ENCODE measurements around the gene ZFPM1.

ZFPM1 gene

GRCh38 chr16:88453217-88453531 lies at the start of gene ZFPM1:
Gene ZFPM1, plus strand, starts transcription at chr16:88453280. Its CDS starts 359 bp downstream, at chr16:88453639.
- no peak for TF ChIP-seq CTCF (IDR thresholded peaks at IDR 0.05; ENCODE audit: unreplicated experiment in 3 of 3)
- Mint-ChIP-seq H3K4me1 (peaks cover 5% of the 10 kb centered on the region), H3K9me3 (no peaks in the 10 kb centered on the region), H3K4me3 (peak within 1 kb of the TSS; percentile 82 to 85 (median 85)), H3K27me3 (ENCODE audit: low read depth) (peaks cover 39% of the 10 kb centered on the region), H3K36me3 (ENCODE audit: low read depth) (no peaks in the 10 kb centered on the region), H3K27ac (peak within 1 kb of the TSS in 2 of 3 experiments; percentile 24 to 41)

- H3K4me1 Mint-ChIP-seq = peaks cover 46% of the 10 kb centered on the region
- H3K36me3 Mint-ChIP-seq (ENCODE audit: low read depth) = no peaks in the 10 kb centered on the region
- peak overlapping the region in 1 of 3 experiments; percentile 6 for H3K4me3 Mint-ChIP-seq
- peak overlapping the region in 2 of 3 experiments; percentile 41 to 71 for H3K27ac Mint-ChIP-seq
- H3K27me3 Mint-ChIP-seq (ENCODE audit: low read depth) = peaks cover 11% of the 10 kb centered on the region
- TF ChIP-seq CTCF (IDR thresholded peaks at IDR 0.05; ENCODE audit: unreplicated experiment in 3 of 3) = no peak
- no peaks in the 10 kb centered on the region for H3K9me3 Mint-ChIP-seq
These were observed 49.1 kb upstream of the ZFPM1 start for GRCh38 chr16:88403794-88404581.

- Mint-ChIP-seq H3K4me1 (peaks cover 51% of the 10 kb centered on the region), H3K4me3 (peak overlapping the region in 1 of 3 experiments; percentile 47), H3K27ac (peak overlapping the region in 2 of 3 experiments; percentile 41 to 71), H3K9me3 (no peaks in the 10 kb centered on the region), H3K36me3 (ENCODE audit: low read depth) (no peaks in the 10 kb centered on the region), H3K27me3 (ENCODE audit: low read depth) (peaks cover 11% of the 10 kb centered on the region)
- TF ChIP-seq CTCF (IDR thresholded peaks at IDR 0.05; ENCODE audit: unreplicated experiment in 3 of 3) = no peak
These were observed 48.3 kb upstream of the ZFPM1 start for GRCh38 chr16:88404769-88405168.

GRCh38 chr16:88405216-88406060 lies 47.6 kb upstream of the ZFPM1 start:
- H3K36me3 Mint-ChIP-seq (ENCODE audit: low read depth) = no peaks in the 10 kb centered on the region
- H3K27ac Mint-ChIP-seq = peak overlapping the region; percentile 41 to 97 (median 72)
- H3K27me3 Mint-ChIP-seq (ENCODE audit: low read depth) = peaks cover 11% of the 10 kb centered on the region
- peaks cover 51% of the 10 kb centered on the region for H3K4me1 Mint-ChIP-seq
- H3K4me3 Mint-ChIP-seq = peak overlapping the region in 2 of 3 experiments; percentile 73 to 75
- H3K9me3 Mint-ChIP-seq = no peaks in the 10 kb centered on the region
- no peak for TF ChIP-seq CTCF (IDR thresholded peaks at IDR 0.05; ENCODE audit: unreplicated experiment in 3 of 3)

GRCh38 chr16:88406096-88407041 lies 46.7 kb upstream of the ZFPM1 start:
- Mint-ChIP-seq H3K27me3 (ENCODE audit: low read depth) (peaks cover 8% of the 10 kb centered on the region), H3K36me3 (ENCODE audit: low read depth) (no peaks in the 10 kb centered on the region), H3K27ac (peak overlapping the region; percentile 72 to 97 (median 85)), H3K4me3 (peak overlapping the region in 2 of 3 experiments; percentile 41 to 45), H3K9me3 (no peaks in the 10 kb centered on the region), H3K4me1 (peaks cover 51% of the 10 kb centered on the region)
- TF ChIP-seq CTCF (IDR thresholded peaks at IDR 0.05; ENCODE audit: unreplicated experiment in 3 of 3) = no peak
